GM08714 (cell line): ENCODE data around the gene HSDL1.

Experiments used
- H3K4me3 ChIP-seq: fragments of 200-500 bp; sonication (Bioruptor generic); 2 replicates; pipeline ENCODE4 v1.5.1; 2014; ENCODE audit warnings: mild to moderate bottlenecking, low read length, inconsistent platforms
- ZNF274 ChIP-seq: IDR thresholded peaks from 2 replicates; pipeline ENCODE4 v1.6.1; 2012; ENCODE audit warnings: mild to moderate bottlenecking, low read depth, low read length

The HSDL1 gene

DNA sequence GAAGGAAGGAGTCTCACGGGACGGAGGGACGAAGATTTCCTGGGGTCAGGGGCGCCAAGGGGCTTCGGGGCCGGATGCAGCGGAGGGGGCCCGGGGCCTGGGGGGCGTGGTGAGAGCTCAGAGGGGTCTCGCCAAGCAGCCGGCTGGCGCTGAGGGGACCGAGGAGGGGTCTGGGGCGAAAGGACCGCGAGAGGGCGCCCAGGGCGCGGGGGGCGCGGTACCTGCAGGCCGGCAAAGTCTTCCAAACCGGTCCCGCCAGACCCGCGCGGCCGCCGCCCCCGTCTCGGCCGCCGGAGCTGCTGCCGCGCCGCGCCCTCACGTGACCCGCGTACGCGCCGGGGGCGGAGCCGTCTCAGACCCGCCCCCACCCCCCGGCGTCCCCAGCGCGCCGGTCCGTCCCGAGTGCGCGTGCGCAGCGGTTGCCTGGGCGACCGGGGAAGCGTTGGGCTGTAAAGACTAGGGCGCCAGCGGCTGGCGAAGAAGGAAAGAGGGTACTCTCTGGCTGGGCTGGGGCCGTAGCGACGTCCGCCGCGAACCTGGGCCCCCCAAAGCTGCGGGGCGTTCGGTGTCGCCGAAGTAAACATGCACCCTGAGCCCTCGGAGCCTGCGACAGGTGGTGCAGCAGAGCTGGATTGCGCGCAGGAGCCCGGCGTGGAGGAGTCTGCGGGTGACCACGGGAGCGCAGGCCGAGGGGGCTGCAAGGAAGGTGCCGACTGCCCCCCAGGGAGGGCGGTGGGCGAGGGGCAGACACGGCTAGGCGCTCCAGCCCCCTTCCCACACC lies at the start of gene HSDL1, which contains the start of gene DNAAF1:
Gene HSDL1, minus strand, starts transcription at position 319 of the 781 bp plus-strand sequence. CDS start 13,856 bp downstream, outside the sequence.
Gene DNAAF1, plus strand, starts transcription at position 450 of the 781 bp plus-strand sequence. Its CDS starts 133 bp downstream, at position 583.
- H3K4me3 ChIP-seq: peak within 1 kb of the TSS; percentile 68
- no peak for TF ChIP-seq ZNF274

DNA sequence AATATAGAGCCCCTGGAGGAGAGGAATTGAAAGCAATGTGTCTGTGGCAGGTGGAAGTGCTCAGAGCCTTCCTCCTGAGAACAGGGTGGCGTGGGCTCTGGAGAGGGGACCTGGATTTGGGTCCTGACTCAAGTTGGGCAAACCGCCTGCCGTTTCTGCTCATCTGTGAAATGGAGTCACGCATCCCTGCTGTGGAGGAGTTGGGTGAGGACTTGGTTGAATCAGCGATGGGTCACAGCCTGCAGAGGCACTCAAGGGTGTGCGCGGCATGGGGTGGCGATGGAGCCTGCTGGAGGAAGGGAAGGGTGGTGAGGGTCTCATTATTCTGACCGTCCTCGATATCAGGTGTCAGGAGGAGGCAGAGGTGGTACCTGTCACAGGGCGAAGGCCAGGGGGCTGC lies 49.0 kb upstream of the HSDL1 start:
- no peak overlapping the region; the same call in 1 of the 2 replicates for H3K4me3 ChIP-seq
- TF ChIP-seq ZNF274: no peak

GRCh38 chr16:84193480-84193879 lies 48.5 kb upstream of the HSDL1 start:
- H3K4me3 ChIP-seq: no peak overlapping the region
- TF ChIP-seq ZNF274: no peak

- H3K4me3 ChIP-seq: no peak overlapping the region
- no peak for TF ChIP-seq ZNF274
These were observed 46.5 kb upstream of the HSDL1 start for GRCh38 chr16:84191466-84191865.

DNA sequence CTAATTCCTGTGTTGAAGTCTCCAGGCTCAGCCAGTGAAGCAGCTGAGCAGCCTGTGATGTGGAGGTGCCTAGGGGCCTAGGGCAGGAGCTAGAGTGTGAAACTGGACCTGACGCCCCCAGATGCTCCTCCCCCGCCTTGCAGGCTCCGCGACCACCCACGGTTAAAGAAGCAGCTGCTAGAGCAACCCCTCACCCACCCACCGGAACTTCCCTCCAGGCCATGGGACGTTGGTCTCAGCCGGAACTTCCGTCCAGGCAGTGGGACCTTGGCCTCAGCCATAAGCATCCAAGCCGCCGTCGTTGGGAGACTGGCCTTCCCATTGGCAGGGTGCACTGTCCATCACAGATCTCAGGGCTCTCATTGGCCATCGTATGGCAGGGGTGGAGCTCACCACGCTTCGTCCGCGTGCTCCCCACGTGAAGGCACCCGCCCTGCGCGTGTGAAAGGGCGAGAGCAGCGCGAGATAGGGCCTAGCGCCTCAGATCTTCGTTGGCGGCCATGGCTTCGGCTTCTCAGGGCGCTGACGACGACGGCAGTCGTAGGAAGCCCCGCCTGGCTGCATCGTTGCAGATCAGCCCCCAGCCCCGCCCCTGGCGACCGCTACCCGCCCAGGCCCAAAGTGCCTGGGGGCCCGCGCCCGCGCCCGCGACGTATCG lies 45.9 kb upstream of the HSDL1 start, which contains the start of gene ADAD2:
Gene ADAD2, plus strand, starts transcription at position 427 of the 658 bp plus-strand sequence. Its CDS starts 74 bp downstream, at position 501.
- no peak within 1 kb of the TSS for H3K4me3 ChIP-seq

DNA sequence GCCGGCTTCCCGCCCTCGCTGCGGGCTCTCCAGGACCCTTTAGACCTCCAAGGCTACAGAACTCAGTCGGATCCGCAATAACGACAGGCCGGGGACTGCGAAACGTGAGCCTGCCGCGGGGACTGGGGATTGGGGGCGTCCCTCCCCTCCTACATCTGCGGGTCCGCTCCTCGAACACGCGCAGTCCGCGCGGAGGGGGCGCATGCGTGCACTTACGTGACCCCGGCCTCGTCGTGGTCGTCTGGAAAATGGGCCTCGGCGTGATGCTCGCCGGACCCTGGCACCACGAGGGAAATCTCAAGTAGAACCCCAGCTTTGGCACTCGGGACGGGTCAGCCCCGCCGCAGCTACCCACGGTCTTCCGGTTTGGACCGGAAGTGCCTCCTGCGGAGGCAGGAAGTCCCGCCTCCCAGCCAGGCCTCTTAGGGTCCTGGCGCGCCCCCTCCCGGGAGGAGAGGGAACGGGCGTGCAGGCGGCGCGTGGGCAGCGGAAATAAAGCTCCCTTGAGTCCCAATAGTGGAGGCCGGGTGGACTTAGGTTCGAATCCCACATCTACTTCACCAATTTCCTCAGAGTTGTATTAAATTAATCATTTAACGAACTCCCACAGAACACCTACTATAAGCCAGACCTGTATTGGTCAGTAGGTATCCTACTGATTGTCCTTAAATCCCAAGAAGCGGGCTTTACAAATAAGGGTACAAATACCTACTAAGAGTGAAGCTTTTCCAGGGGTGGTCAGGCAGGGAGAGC lies 41.9 kb upstream of the HSDL1 start, which contains the start of gene TAF1C:
Gene TAF1C, minus strand, starts transcription at position 373 of the 753 bp plus-strand sequence. CDS start 2,069 bp downstream, outside the sequence.
- H3K4me3 ChIP-seq: peak within 1 kb of the TSS; percentile 91
- TF ChIP-seq ZNF274: no peak

More for the DNA sequence above, 45.9 kb upstream of the HSDL1 start, which contains the start of gene ADAD2:
- TF ChIP-seq ZNF274: no peak

DNA sequence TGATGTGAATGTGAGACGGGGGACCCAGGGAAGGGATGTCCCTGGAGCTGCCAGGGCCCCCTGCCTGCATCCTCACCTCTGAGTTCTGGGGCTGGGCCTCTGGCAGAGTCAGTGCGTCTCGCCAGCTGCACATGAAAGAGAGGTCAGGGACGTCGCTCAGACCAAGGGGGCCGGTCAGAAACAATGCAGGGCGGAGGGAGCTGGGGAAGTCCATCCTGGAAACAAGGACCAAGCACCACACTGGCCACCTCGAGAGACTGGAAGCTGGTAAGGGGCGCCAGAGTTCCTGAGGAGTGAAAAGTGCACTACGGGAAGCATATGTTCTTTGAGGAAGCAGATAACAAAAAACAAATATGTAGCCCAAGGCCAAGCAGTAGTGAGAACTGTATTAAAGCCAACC lies 39.8 kb upstream of the HSDL1 start:
- TF ChIP-seq ZNF274: no peak
- no peak overlapping the region for H3K4me3 ChIP-seq

- TF ChIP-seq ZNF274: no peak
- no peak overlapping the region for H3K4me3 ChIP-seq
These were observed 39.1 kb upstream of the HSDL1 start for GRCh38 chr16:84183911-84184591.

- TF ChIP-seq ZNF274: no peak
These were observed 38.5 kb upstream of the HSDL1 start for GRCh38 chr16:84183572-84183875.

DNA sequence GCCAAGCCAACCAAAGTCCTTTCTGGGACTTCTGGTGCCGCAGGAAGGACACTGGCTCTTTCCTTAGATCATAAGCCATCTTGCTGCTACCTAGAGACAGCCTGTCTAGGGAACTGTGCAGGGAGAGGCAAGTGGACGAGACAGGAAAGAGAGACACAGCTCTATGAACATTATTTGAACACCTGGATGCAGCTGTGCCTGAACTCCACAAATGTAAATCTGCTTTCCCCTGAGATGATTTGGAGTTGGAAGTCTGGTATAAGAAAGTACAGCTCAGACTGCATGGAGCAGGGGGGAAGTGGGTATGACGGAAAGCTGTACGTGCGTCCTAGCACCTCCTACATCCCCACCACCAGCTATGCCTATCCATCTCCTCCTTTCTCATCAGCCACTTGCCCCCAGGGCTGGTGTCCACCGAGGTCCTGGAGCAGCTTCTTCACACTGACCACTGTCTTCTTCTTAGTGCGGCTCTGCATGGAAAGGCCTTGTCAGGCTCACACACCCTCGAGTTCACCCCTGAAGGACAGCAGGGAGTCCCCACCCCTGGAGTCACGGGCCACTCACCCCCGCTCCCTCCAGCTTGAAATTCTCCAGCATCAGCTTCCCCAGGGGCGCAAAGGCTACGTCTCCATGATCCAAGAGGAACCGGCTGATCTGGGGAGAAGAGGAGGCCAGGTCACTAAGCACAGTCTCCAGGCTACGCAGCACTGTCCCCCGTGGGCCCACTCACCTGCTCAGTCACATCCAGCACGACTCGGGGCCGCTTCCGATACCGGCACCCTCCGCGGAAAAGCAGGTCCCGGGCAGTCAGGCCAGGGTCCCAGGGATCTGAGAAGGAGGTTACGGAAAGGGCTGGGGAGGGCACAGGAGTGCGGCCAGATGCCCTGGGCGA lies 37.9 kb upstream of the HSDL1 start:
- no peak overlapping the region for H3K4me3 ChIP-seq
- no peak for TF ChIP-seq ZNF274

More at GRCh38 chr16:84183572-84183875, 38.5 kb upstream of the HSDL1 start:
- H3K4me3 ChIP-seq: no peak overlapping the region

- H3K4me3 ChIP-seq: no peak overlapping the region
- no peak for TF ChIP-seq ZNF274
These were observed 37.1 kb upstream of the HSDL1 start for GRCh38 chr16:84182104-84182503.

DNA sequence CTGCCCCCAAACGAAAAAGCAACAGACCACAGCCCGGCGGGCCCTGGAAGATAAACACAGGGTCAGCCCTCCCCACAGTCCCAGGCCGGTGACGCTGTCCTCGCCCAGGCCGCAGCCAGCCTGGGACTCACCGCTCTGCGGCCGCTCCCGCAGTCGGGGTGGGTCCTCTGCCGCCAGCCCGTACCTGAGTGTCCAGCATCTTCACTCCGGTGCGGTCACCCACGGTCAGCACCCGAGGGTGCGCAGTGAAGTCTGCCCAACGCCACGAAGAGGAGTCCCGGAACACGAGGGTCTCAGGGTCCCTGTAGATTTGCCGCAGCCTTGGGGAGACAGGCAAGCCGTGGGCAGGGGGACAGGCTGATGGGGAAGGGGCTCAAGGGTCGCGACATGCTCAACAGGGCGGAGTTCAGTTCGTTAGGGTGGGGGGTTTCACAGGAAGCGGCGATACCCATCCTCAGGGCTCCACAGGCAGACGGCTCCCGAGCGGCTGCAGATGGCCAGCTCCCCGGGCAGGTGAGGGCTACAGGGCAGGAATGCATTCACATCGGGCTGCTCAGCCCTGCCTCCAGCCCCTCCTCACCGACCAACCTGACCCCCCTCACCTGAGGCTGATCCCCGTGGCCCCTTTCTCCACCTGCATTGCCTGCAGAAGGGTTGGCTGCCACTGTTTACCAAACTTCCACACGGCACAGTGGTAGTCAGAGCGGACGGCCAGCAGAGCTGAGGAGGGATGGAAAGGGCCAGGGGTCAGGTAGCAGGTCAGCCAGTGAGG lies 36.4 kb upstream of the HSDL1 start:
- H3K4me3 ChIP-seq: no peak overlapping the region
- TF ChIP-seq ZNF274: no peak
